Astrocyte (in vitro differentiated cells and primary cell): ENCODE results near the gene CLCN6.

Source experiments
- CTCF ChIP-seq: IDR thresholded peaks from 2 replicates; pipeline ENCODE4 v1.5.1; 2011; ENCODE audit warnings: low read depth, mild to moderate bottlenecking, inconsistent platforms, low read length, moderate library complexity; ENCODE audit not compliant: insufficient read depth
- EZH2 ChIP-seq: IDR thresholded peaks from 2 replicates; pipeline ENCODE4 v1.6.1; 2012; ENCODE audit warnings: mild to moderate bottlenecking, low read length, inconsistent platforms; ENCODE audit not compliant: insufficient read depth

GRCh38 chr1:11886986-11887665, 81.1 kb downstream of the CLCN6 start:
- TF ChIP-seq CTCF: no peak
- no peak for TF ChIP-seq EZH2
